Body of pancreas (tissue), 4 donors: ENCODE measurements around the gene OR5D16. TPM values are rescaled to one million over a fixed set of nuclear protein-coding genes. Genes with fewer than 3 reads are reported as not detected.

ENCODE experiments used
- ATAC-seq: fragments of 150-250 bp; one replicate; pipeline ENCODE4 v1.9.1; 2016
- DNase-seq, 4 donors: peaks; one replicate each; pipeline ENCODE4 v3.0.0-alpha.2; 2019
- H3K27ac ChIP-seq, 4 donors: fragments of 200-600 bp; sonication (generic); 1 replicate in 3 of 4; 2 replicates in 1 of 4; pipeline versions ENCODE4 v1.5.1 to v1.6.1; 2016 to 2019; ENCODE audit warnings: mild to moderate bottlenecking in 1 of 4, mixed read lengths in 1 of 4, moderate library complexity in 1 of 4
- H3K27me3 ChIP-seq, 2 donors: fragments of 200-600 bp; sonication (generic); one replicate each; pipeline ENCODE4 v1.6.0; 2016; ENCODE audit warnings: mild to moderate bottlenecking in 1 of 2
- H3K36me3 ChIP-seq, 2 donors: fragments of 200-600 bp; sonication (generic); replicated peaks in 1 of 2; 2 replicates each; pipeline ENCODE4 v1.5.1; 2016; ENCODE audit warnings: low read depth in 2 of 2; ENCODE audit not compliant: insufficient read depth in 1 of 2
- H3K4me1 ChIP-seq: fragments of 200-600 bp; sonication (generic); one replicate; pipeline ENCODE4 v1.6.0; 2016
- H3K4me3 ChIP-seq, 2 donors: fragments of 200-600 bp; sonication (generic); 1 replicate in 1 of 2; 2 replicates in 1 of 2; pipeline ENCODE4 v1.5.1; 2016 to 2019
- H3K9me3 ChIP-seq, 3 donors: fragments of 200-600 bp; sonication (generic); 1 replicate in 2 of 3; 2 replicates in 1 of 3; pipeline ENCODE4 v1.5.1; 2016
- POLR2A ChIP-seq, 3 donors: fragments of 450-650 bp; IDR thresholded peaks; one replicate each; pipeline ENCODE4 v1.6.1; 2016; ENCODE audit warnings: antibody characterized with exemption in 3 of 3, mild to moderate bottlenecking in 2 of 3
- WGBS, 2 donors: methylation state at CpG; one replicate each; pipeline ENCODE4 v1.1.5; 2017; 5-methylcytosine and 5-hydroxymethylcytosine counted together
- intact Hi-C: fragments of 100-400 bp; cut with DNase I; formaldehyde crosslinking; loops from one replicate; pipeline ENCODE4 v1.15.1; 2023
- total RNA-seq, 2 donors: library from RNA; depleted of rRNA; stranded (reverse); fragments of >200 nt; gene quantifications; one replicate each; pipeline ENCODE4 v1.1.0, GENCODE V29; 2016
- TF ChIP-seq, protein P1 (sequence below), 7 experiments: fragments of 450-650 bp in 4 of 7; fragments of 200-600 bp in 3 of 7; sonication (generic) in 3 of 7; IDR thresholded peaks; one replicate each; pipeline ENCODE4 v1.5.1; 2016 to 2019; ENCODE audit warnings: antibody characterized with exemption in 7 of 7

OR5D16 gene
- total RNA-seq, 2 donors from 2014 or later: not detected

DNA sequence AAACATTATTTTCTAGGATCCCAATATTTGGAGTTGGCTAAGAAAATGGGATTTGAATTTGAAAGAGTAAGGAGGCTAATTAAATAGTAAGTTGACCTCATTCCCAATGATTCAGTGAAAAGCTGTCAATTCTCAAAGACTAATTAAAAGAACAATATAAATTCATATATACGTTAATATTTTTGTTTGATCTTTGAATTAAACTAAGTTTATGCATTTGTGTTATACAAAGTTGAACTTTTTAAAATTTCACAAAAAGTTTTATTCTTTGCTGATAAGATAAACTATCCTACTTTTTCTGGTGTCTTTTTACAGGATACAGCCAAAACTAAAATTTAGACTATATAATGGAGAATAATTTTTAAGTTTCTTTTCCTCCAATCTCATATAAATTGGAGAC, 27.5 kb upstream of the OR5D16 start, which contains the start of gene OR5L1:
Gene OR5L1 (plus strand): TSS at position 301 of the 400 bp plus-strand sequence. CDS start 100 bp downstream, outside the sequence.
- DNase-seq (no peak), ATAC-seq (no peak)
- Histone ChIP-seq H3K9me3 (peaks cover 0 to 1% (median 0%) of the 10 kb centered on the region in 3 donors), H3K27me3 (no peaks in the 10 kb centered on the region), H3K27ac (no peak within 1 kb of the TSS), H3K4me3 (no peak within 1 kb of the TSS), H3K36me3 (no peaks in the 10 kb centered on the region), H3K4me1 (no peaks in the 10 kb centered on the region)
- TF ChIP-seq, protein P1, sequence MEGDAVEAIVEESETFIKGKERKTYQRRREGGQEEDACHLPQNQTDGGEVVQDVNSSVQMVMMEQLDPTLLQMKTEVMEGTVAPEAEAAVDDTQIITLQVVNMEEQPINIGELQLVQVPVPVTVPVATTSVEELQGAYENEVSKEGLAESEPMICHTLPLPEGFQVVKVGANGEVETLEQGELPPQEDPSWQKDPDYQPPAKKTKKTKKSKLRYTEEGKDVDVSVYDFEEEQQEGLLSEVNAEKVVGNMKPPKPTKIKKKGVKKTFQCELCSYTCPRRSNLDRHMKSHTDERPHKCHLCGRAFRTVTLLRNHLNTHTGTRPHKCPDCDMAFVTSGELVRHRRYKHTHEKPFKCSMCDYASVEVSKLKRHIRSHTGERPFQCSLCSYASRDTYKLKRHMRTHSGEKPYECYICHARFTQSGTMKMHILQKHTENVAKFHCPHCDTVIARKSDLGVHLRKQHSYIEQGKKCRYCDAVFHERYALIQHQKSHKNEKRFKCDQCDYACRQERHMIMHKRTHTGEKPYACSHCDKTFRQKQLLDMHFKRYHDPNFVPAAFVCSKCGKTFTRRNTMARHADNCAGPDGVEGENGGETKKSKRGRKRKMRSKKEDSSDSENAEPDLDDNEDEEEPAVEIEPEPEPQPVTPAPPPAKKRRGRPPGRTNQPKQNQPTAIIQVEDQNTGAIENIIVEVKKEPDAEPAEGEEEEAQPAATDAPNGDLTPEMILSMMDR (IDR thresholded peaks at IDR 0.05): no peak
- TF ChIP-seq POLR2A (IDR thresholded peaks at IDR 0.05): no peak
- WGBS, 2 donors: 65 to 75% methylated on average over 1 of the region's 1 CpG
- intact Hi-C loops: no loop called here

DNA sequence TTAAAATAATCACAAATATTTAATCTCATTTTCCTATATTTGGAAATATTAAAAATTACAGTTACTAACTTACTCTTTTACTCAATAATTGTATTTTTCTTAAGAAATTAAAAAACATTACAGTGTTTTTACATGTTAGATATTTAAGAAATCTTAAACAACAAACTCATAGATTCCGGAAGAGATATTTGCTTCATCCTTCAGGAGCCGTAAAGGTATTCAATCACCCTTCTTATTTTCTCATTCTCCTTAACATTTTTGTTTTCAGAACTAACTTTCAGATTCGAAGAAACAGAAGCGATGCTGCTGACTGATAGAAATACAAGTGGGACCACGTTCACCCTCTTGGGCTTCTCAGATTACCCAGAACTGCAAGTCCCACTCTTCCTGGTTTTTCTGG, 19.2 kb upstream of the OR5D16 start, which contains the start of gene OR5D18:
Gene OR5D18 (plus strand): TSS at position 301 of the 400 bp plus-strand sequence. CDS start 0 bp downstream, at position 301.
- TF ChIP-seq, protein P1 (IDR thresholded peaks at IDR 0.05): no peak
- no peak for TF ChIP-seq POLR2A (IDR thresholded peaks at IDR 0.05)
- Histone ChIP-seq H3K36me3 (no peaks in the 10 kb centered on the region), H3K27ac (no peak within 1 kb of the TSS), H3K4me3 (no peak within 1 kb of the TSS), H3K9me3 (no peaks in the 10 kb centered on the region), H3K27me3 (no peaks in the 10 kb centered on the region), H3K4me1 (no peaks in the 10 kb centered on the region)
- no peak for ATAC-seq
- 64 to 67% methylated on average over 5 of the region's 5 CpGs for WGBS, 2 donors
- intact Hi-C loops: no loop called here
- DNase-seq: no peak

DNA sequence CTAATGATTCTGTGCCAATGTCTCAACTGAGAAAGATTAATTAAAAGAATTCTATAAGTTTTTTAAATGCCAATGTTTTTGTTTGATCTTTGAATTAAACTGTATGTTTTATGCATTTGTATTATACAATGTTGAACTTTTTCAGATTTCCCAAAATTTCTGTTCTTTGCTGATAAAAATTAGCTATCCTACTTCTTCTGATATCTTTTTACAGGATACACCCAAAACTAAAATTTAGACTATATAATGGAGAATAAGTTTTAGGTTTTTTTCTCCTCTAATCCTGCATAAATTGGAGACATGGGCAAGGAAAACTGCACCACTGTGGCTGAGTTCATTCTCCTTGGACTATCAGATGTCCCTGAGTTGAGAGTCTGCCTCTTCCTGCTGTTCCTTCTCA, 11.6 kb upstream of the OR5D16 start, which contains the start of gene OR5L2:
Gene OR5L2 (plus strand): TSS at position 301 of the 400 bp plus-strand sequence. CDS start 0 bp downstream, at position 301.
- no peak for ATAC-seq
- no peak within 1 kb of the TSS for H3K4me3 ChIP-seq
- intact Hi-C loops: no loop called here
- TF ChIP-seq POLR2A (IDR thresholded peaks at IDR 0.05): no peak
- TF ChIP-seq, protein P1 (IDR thresholded peaks at IDR 0.05): no peak
- H3K27ac ChIP-seq: no peak within 1 kb of the TSS
- no peaks in the 10 kb centered on the region for H3K4me1 ChIP-seq
- DNase-seq: no peak
- no peaks in the 10 kb centered on the region for H3K27me3 ChIP-seq
- no peaks in the 10 kb centered on the region for H3K9me3 ChIP-seq
- H3K36me3 ChIP-seq: no peaks in the 10 kb centered on the region

DNA sequence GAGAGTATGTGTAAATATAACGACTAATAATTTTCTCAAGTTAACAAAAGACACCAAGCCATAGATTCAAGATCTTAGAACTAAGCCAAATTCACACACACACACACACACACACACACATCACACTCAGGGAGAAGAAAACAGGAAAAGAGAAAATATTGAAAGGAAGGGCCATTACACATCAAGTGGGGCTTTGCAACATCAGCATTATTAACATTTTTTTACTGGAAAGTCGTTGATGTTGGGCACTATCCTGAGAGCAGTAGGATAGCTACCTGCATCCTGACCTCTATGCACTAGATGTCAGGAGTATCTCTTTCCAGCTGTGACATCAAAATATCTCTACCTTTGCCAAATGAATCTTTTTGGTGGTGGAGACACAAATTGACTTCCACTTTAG, 8.9 kb downstream of the OR5D16 start:
- no peaks in the 10 kb centered on the region for H3K9me3 ChIP-seq
- 34 to 37% methylated on average over 2 of the region's 2 CpGs for WGBS, 2 donors
- no peak overlapping the region for H3K27ac ChIP-seq
- no peaks in the 10 kb centered on the region for H3K27me3 ChIP-seq
- H3K4me3 ChIP-seq: no peak overlapping the region
- no peaks in the 10 kb centered on the region for H3K36me3 ChIP-seq
- ATAC-seq (no peak), DNase-seq (no peak)
- TF ChIP-seq, protein P1 (IDR thresholded peaks at IDR 0.05): no peak
- no peak for TF ChIP-seq POLR2A (IDR thresholded peaks at IDR 0.05)
- intact Hi-C loops: no loop called here
- H3K4me1 ChIP-seq: no peaks in the 10 kb centered on the region

DNA sequence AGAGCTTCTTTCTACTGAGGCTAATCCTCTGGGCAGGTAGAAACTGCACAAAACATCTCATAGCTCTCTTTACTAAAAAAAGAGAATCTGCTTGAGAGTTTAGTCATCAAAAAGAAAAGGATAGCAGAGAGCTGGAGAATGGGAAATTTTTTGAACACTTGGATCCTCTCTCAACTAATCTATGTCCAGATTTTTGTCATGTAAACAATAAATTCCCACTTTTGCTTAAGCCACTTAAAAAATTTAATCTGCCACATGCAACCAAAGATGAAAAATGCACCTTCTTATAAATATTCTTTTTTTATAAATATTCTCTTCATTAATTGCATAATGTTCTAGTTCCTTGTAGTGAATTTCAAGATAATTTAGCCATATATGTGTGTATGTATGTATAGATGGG, 10.5 kb downstream of the OR5D16 start:
- H3K36me3 ChIP-seq: no peaks in the 10 kb centered on the region
- intact Hi-C loops: no loop called here
- H3K27ac ChIP-seq: no peak overlapping the region
- TF ChIP-seq, protein P1 (IDR thresholded peaks at IDR 0.05): no peak
- no peak for TF ChIP-seq POLR2A (IDR thresholded peaks at IDR 0.05)
- DNase-seq (no peak), ATAC-seq (no peak)
- H3K27me3 ChIP-seq: no peaks in the 10 kb centered on the region
- no peaks in the 10 kb centered on the region for H3K4me1 ChIP-seq
- H3K4me3 ChIP-seq: no peak overlapping the region
- no peaks in the 10 kb centered on the region for H3K9me3 ChIP-seq
